HG03039 (cell line): Measurements from ENCODE around the gene FXYD4.

Source experiments
- ATAC-seq: cut with Tn5 transposase; IDR thresholded peaks from one replicate; pipeline ENCODE4 v1.9.1; 2021; ENCODE audit warnings: mild to moderate bottlenecking, moderate library complexity; ENCODE audit not compliant: unreplicated experiment

Gene FXYD4

GRCh38 chr10:43343126-43343525, 28.3 kb upstream of the FXYD4 start:
- no peak for ATAC-seq

DNA sequence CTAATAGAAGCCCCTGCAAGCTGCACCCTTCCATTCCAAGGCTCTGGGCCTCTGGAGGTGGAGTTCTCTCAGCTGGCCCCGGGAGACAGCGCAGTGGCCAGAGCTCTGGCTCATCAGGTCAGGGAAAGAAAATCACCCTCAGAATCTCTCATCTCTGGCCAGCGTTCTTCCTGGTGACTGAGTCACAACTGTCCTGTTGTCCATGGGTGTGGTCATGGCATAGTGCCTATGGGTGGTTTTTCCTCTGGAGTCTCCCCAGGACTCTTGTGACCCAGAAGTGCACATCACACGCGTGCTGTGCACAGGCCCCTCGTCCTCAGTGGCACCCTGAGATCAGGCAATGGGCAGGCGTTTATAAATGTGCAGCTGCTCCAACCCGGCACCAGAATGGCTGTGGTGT, 27.4 kb upstream of the FXYD4 start:
- ATAC-seq = no peak

DNA sequence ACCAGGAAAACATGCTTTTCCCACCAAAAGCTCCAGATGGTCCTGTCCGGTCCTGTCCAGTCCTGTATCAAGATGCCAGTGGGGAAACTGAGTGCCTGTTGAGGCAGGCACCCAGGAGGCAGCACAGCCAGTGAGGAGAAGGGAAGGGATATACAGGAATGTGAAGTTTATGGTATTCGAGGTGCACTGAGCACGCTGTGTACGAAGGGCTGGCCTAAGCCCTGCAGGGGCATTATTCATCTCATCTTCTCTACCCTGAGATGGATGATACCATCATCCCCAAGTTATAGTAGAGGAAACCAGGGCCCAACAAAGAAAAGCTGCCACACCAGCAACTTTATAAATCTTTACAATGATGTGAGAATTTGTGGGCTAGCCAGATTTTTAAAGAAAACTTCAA, 23.4 kb upstream of the FXYD4 start:
- no peak for ATAC-seq

DNA sequence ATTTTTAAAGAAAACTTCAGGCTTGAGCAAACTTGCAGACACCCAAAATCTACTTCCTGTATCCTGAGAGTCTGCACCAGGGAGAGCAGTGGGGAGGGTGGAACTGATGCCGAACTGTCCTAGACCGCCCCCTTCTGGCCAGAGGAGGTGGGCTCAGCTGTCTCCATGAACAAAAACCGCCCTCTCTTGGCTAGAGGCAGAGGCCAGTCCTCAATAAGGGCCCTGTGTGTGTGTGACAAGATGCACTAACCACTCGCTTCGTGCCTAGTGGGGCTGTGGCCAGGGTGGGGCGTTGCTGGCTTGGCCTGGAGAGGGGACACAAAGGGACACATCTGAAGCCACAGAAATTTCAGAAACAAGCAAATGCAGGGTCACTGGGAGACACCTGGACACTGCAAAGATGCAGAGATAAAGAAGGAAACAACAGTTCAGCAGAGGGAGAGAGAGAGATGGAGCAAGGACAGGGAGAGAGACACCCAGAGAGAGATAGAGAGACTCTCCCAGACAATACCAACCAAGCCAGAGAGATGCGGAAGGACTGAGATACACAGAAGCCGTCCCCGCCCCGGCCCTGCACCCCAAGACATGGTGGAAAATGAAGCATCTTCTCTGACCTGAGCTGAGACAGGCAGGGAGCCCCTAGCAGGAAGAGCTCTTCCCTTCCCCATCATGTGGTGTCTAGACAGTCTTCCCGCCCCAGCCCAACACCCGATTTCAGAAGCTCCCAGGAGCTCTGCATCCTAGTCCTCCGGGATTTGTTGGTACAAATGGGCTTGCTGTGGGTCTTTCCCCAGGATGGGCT, 22.7 kb upstream of the FXYD4 start:
- peak; percentile 98 for ATAC-seq

GRCh38 chr10:43350156-43350555, 21.3 kb upstream of the FXYD4 start:
- ATAC-seq = no peak

DNA sequence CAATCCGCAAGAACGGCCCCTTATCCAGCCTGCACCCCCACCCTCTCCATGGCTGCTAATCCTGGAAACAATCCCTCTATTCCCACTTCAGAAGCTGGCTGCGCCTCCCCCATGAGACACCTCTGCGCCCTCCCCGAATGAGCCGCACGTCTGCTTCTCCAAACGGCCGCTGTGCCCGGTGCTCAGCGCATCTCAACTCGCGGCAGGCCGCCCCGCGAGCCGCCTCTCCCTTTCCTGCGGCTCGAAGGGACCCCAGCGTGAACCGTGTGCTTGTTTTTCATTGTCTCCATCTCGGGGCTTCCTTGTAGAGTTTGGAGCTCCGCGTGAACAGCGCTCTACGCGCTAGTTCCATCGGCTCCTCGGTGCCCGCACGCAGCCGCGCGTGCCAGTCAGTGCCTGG, 20.8 kb upstream of the FXYD4 start:
- no peak for ATAC-seq

DNA sequence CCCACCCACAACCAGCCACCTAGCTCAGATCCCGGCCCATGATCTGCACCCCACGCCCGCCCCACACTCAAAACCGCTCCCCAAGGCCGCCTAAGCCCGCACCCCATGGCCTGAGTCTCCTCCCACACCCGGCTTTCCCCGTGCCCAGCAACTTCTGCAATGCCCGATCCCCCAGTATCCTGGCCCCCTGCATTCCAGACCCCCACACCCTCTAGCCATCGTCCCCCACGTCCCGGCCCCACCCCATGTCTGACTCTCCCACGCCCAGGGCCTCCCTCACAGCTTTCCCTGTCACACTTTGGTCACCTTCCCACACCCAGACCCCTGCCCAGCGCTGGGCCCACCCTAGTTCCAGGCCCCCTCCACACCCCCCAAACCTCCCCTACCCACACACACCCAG, 20.1 kb upstream of the FXYD4 start:
- no peak for ATAC-seq

DNA sequence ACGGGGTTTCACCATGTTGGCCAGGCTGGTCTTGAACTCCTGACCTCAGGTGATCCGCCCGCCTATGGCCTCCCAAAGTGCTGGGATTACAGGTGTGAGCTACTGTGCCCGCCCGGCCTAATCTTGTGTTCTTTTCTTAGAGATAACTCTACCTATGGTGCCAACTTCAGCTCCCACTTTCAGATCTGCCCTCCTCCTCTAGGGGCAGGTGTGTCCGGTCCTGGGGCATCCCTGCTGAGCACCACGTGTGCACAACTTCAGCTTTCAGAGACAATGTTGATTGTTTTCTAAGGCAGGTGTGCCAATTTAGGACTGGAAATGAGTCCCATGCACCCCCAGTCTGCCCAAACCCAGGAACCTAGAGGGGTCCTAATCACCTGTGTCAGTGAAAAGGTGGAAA, 18.5 kb upstream of the FXYD4 start:
- no peak for ATAC-seq

GRCh38 chr10:43353495-43354329, 17.7 kb upstream of the FXYD4 start:
- ATAC-seq = no peak

GRCh38 chr10:43354330-43354635, 17.2 kb upstream of the FXYD4 start:
- no peak for ATAC-seq

DNA sequence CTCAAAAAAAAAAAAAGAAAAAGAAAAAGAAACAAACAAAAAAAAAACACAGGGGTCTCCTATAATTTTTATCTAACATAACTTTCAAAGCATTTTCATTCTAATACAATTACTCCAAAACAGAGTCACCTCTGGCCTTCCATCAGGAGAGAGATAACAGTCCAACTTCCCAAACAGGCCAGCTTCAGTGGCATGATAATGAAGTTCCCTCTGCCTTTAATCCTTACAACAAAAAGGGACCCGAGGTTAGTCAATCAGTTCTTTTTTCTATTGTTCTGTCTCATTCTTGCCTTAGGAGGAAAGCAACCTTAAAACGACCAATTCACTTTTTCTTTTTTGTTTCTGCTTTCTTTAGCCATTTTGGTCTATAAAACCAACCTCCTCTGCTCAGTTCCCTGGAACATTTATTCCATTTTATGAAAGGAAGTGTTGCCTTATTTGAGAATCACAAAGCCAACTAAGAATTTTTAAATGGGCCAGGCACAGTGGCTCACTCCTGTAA, 16.5 kb upstream of the FXYD4 start:
- no peak for ATAC-seq

GRCh38 chr10:43355749-43356371, 15.6 kb upstream of the FXYD4 start:
- no peak for ATAC-seq

GRCh38 chr10:43360086-43360485, 11.3 kb upstream of the FXYD4 start:
- no peak for ATAC-seq

DNA sequence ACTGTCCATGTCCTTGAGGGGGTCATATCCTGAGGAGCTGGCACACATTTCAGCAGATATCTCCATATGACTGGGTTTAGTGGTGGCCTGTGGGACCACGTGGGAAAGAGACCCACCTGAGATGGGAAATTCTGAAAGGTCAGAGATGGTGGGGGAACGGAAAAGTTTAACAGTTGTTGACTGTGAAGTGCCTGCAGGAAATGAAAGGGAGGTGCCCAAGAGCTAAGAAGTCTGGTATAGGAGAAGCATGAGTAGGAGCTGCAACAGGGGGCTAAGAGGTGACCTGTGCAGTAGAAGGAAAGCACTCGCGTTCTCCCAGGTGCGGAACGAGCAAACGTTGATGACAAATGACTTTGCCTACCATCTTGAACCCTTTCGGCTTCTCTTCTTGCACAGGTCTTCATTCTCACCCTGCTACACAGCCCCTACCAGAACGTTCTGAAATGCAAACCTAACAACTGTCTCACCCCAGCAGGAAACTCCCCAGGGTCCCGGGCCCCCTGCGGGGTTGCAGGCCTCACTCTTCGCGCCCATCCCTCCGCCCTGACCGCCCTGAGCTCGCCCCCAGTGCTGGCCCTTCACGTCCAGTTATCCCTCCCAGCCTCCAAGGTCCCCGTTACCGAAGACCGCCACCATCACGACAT, 9.8 kb upstream of the FXYD4 start:
- ATAC-seq = no peak

- peak; percentile 99 for ATAC-seq
Measured at GRCh38 chr10:43362191-43362839, 9.1 kb upstream of the FXYD4 start.

DNA sequence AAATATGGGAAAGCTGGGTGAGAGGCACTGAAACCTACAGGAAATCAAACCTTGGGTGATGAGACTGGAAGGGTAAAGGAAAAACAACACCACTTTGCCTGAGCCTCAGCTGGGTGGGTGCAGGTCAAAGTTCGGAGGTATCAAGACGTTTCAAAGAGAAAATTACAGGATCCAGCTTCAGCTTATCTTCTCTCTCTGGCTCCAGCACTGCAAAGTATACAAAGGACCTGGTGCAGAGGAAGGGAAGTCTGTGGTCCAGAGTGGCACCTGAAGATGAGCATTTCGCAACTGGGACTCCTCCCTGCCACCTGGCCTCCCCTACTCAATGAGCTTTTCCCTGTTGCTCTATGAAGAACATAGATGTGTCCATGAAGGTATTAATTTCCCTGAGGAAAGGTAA, 6.4 kb upstream of the FXYD4 start:
- no peak for ATAC-seq

DNA sequence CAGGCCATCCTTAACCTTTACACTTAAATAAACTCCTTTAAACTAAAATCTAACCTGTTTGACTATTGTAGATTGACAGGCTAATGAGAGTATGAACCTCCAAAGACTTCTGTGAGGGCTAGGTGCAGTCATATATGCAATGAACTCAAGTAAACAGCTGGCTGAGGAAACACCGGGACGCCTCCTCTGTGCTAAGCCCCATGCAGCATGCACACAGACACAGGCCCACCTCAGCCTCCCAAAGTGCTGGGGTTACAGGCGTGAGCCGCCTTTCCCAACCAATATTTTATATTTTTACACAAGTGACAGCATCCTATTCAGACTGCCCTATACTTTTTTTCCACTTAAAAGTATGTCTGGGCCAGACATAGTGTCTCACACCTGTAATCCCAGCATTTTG, 1.5 kb upstream of the FXYD4 start:
- ATAC-seq = no peak

- no peak for ATAC-seq
Measured at GRCh38 chr10:43370671-43371215, 693 bp upstream of the FXYD4 start.

DNA sequence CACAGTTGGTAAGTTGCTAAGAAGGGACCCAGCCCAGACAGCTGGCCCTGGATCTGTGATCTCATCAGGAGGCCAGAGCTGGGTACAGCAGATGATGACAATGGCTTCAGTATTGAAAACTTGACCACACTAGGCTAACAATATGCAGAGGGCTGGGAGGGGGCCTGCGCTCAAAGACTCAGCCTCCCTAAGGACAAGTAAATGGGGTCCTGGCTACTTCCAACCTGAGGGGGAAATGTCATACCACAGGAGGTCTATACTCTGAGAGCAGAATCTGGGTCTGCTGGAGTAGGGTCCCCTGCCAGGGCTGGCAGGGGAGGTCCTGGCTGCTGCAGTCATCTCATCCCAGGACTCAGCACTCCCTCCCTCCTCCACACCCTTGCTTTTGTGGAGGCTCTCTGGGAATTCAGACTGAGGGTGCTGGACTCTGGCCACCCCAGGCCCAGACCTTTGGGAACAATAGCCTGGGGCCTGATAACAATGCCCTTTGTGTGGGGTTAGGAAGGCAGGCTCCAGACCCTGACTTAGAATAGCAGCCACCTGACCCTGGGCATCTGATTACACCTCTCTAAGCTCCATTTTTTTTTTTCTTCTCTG, 1.4 kb downstream of the FXYD4 start:
- no peak for ATAC-seq

GRCh38 chr10:43373461-43373860, 2.0 kb downstream of the FXYD4 start:
- no peak for ATAC-seq
